ENCODE data around the gene PPIB.

- no peak for TF ChIP-seq CTCF (IDR thresholded peaks at IDR 0.05)
- no peak for TF ChIP-seq POLR2A (IDR thresholded peaks at IDR 0.05)
- TF ChIP-seq EP300 (IDR thresholded peaks at IDR 0.05): no peak
These were observed 10.9 kb downstream of the PPIB start, which contains the start of gene SNX22 for GRCh38 chr15:64151727-64152506.
